CD14-positive monocyte (primary cell): ENCODE data around the gene PHLPP1. TPM values are rescaled to one million over a fixed set of nuclear protein-coding genes. Genes with fewer than 3 reads are reported as not detected.

Experiments
- DNase-seq, 3 donors: peaks; one replicate each; pipeline ENCODE4 v3.0.0-alpha.2; 2011 to 2022
- H2AFZ ChIP-seq: 2 replicates; pipeline ENCODE4 v1.6.0; 2012; ENCODE audit warnings: mild to moderate bottlenecking, low read depth, low read length, inconsistent platforms; ENCODE audit not compliant: insufficient read depth, poor library complexity, severe bottlenecking
- H3K27ac ChIP-seq, 2 donors: 1 replicate in 1 of 2; 2 replicates in 1 of 2; pipeline ENCODE4 v1.5.1; 2012 to 2013; ENCODE audit warnings: low read length in 2 of 2, control low read depth in 1 of 2, inconsistent platforms in 1 of 2, low read depth in 1 of 2, mild to moderate bottlenecking in 1 of 2
- H3K27me3 ChIP-seq, 2 donors: one replicate each; pipeline versions ENCODE4 v1.6.0 to v1.6.1; 2011 to 2013; ENCODE audit warnings: low read length in 2 of 2; ENCODE audit not compliant: control insufficient read depth in 2 of 2, insufficient read depth in 2 of 2
- H3K36me3 ChIP-seq, 2 donors: replicated peaks in 1 of 2; 1 replicate in 1 of 2; 2 replicates in 1 of 2; pipeline versions ENCODE4 v1.5.1 to v1.6.1; 2012 to 2013; ENCODE audit warnings: low read length in 2 of 2, control low read depth in 1 of 2, inconsistent platforms in 1 of 2, mild to moderate bottlenecking in 1 of 2; ENCODE audit not compliant: insufficient read depth in 2 of 2, control insufficient read depth in 1 of 2
- H3K4me1 ChIP-seq, 2 donors: 1 replicate in 1 of 2; 2 replicates in 1 of 2; pipeline versions ENCODE4 v1.5.1 to v1.6.1; 2012 to 2013; ENCODE audit warnings: low read length in 2 of 2, control low read depth in 1 of 2, inconsistent platforms in 1 of 2, mild to moderate bottlenecking in 1 of 2, moderate library complexity in 1 of 2; ENCODE audit not compliant: insufficient read depth in 2 of 2, control insufficient read depth in 1 of 2
- H3K4me2 ChIP-seq: replicated peaks from 2 replicates; pipeline ENCODE3; 2012; ENCODE audit warnings: low read length, moderate library complexity, mild to moderate bottlenecking; ENCODE audit not compliant: poor library complexity, severe bottlenecking; ENCODE audit errors: extremely low read depth
- H3K4me3 ChIP-seq, 3 experiments: fragments of 200-600 bp in 1 of 3; sonication (generic) in 1 of 3; replicated peaks in 1 of 3; 1 replicate in 2 of 3; 2 replicates in 1 of 3; pipeline ENCODE4 v1.5.1; 2011 to 2013; ENCODE audit warnings: low read length in 3 of 3, mild to moderate bottlenecking in 3 of 3, control low read depth in 2 of 3, low read depth in 2 of 3, inconsistent platforms in 1 of 3, moderate library complexity in 1 of 3
- H3K79me2 ChIP-seq: 2 replicates; pipeline ENCODE4 v1.6.0; 2012; ENCODE audit warnings: mild to moderate bottlenecking, control low read depth, inconsistent platforms, low read length, moderate library complexity; ENCODE audit not compliant: insufficient read depth
- H3K9ac ChIP-seq: 2 replicates; pipeline ENCODE4 v1.6.0; 2017; ENCODE audit warnings: low read length, mild to moderate bottlenecking; ENCODE audit not compliant: insufficient read depth, poor library complexity, severe bottlenecking
- H3K9me3 ChIP-seq, 2 donors: replicated peaks in 1 of 2; 1 replicate in 1 of 2; 2 replicates in 1 of 2; pipeline versions ENCODE4 v1.5.1 to v1.6.1; 2012 to 2013; ENCODE audit warnings: low read length in 2 of 2, control low read depth in 1 of 2; ENCODE audit not compliant: control insufficient read depth in 1 of 2, insufficient read depth in 1 of 2
- H4K20me1 ChIP-seq: 2 replicates; pipeline ENCODE4 v1.6.0; 2012; ENCODE audit warnings: mild to moderate bottlenecking, low read length, control low read depth, moderate library complexity; ENCODE audit not compliant: insufficient read depth
- H3K27ac Mint-ChIP-seq, 7 donors: one replicate each; pipeline ENCODE4 v1.8.0; 2020; ENCODE audit warnings: mild to moderate bottlenecking in 7 of 7, mixed read lengths in 7 of 7, moderate library complexity in 6 of 7, inconsistent platforms in 2 of 7
- H3K27me3 Mint-ChIP-seq, 3 donors: one replicate each; pipeline ENCODE4 v1.8.0; 2021 to 2022; ENCODE audit warnings: low read depth in 3 of 3, mild to moderate bottlenecking in 3 of 3, mixed read lengths in 3 of 3, moderate library complexity in 3 of 3, inconsistent platforms in 1 of 3
- H3K36me3 Mint-ChIP-seq, 2 donors: one replicate each; pipeline ENCODE4 v1.8.0; 2020; ENCODE audit warnings: mixed read lengths in 2 of 2, inconsistent platforms in 1 of 2, mild to moderate bottlenecking in 1 of 2
- H3K4me1 Mint-ChIP-seq: one replicate; pipeline ENCODE4 v1.8.0; 2020; ENCODE audit warnings: mild to moderate bottlenecking, mixed read lengths
- H3K4me3 Mint-ChIP-seq, 2 donors: one replicate each; pipeline ENCODE4 v1.8.0; 2020; ENCODE audit warnings: mild to moderate bottlenecking in 2 of 2, mixed read lengths in 2 of 2, moderate library complexity in 1 of 2
- H3K9me3 Mint-ChIP-seq, 7 donors: one replicate each; pipeline ENCODE4 v1.8.0; 2020 to 2022; ENCODE audit warnings: mixed read lengths in 7 of 7, mild to moderate bottlenecking in 6 of 7, moderate library complexity in 6 of 7, inconsistent platforms in 2 of 7
- WGBS: methylation state at CpG from one replicate; pipeline ENCODE4 v1.1.5; 2013; ENCODE audit warnings: missing lambda C conversion rate; ENCODE audit not compliant: insufficient coverage; 5-methylcytosine and 5-hydroxymethylcytosine counted together
- intact Hi-C, 2 donors: fragments of 100-400 bp; cut with micrococcal nuclease; formaldehyde crosslinking; loops; one replicate each; pipeline versions ENCODE4 v1.15.0 to v1.15.1; 2023
- polyA plus RNA-seq, 3 donors: library from polyadenylated mRNA; depleted of rRNA in 1 of 3; unstranded in 2 of 3; stranded (reverse) in 1 of 3; fragments of 300-500 nt in 2 of 3; fragments of >200 nt in 1 of 3; fragmentation: Illumina TruSeq in 2 of 3; gene quantifications; 1 replicate in 2 of 3; 2 replicates in 1 of 3; pipeline ENCODE4 v1.2.3, GENCODE V29; 2012 to 2021
- small RNA-seq: library from RNA; depleted of rRNA; stranded (forward); fragments of <200 nt; gene quantifications from one replicate; pipeline ENCODE3, GENCODE V24; 2012; ENCODE audit warnings: low read depth; ENCODE audit not compliant: insufficient read length
- TF ChIP-seq, protein P1 (sequence below): fragments of 200-600 bp; IDR thresholded peaks from one replicate; pipeline ENCODE4 v1.8.0; 2022; ENCODE audit warnings: antibody characterized with exemption, mild to moderate bottlenecking

The PHLPP1 gene
- polyA plus RNA-seq, 3 donors = 0.04 to 2.0 (median 0.55) TPM

- Mint-ChIP-seq H3K27me3 (peaks cover 0 to 3% (median 0%) of the 10 kb centered on the region in 3 donors), H3K9me3 (peaks cover 0 to 7% (median 2%) of the 10 kb centered on the region in 7 donors), H3K4me1 (no peaks in the 10 kb centered on the region), H3K4me3 (no peak overlapping the region), H3K36me3 (no peaks in the 10 kb centered on the region), H3K27ac (no peak overlapping the region)
- Histone ChIP-seq H3K4me3 (no peak overlapping the region), H3K4me2 (no peak overlapping the region), H3K36me3 (no peaks in the 10 kb centered on the region), H4K20me1 (no peaks in the 10 kb centered on the region), H3K79me2 (no peaks in the 10 kb centered on the region), H3K9me3 (peaks cover 0 to under 1% of the 10 kb centered on the region in 2 donors), H3K27ac (no peak overlapping the region), H2AFZ (no peak overlapping the region), H3K4me1 (no peaks in the 10 kb centered on the region), H3K27me3 (no peaks in the 10 kb centered on the region), H3K9ac (no peak overlapping the region)
- intact Hi-C loops = no loop called here
- TF ChIP-seq, protein P1, sequence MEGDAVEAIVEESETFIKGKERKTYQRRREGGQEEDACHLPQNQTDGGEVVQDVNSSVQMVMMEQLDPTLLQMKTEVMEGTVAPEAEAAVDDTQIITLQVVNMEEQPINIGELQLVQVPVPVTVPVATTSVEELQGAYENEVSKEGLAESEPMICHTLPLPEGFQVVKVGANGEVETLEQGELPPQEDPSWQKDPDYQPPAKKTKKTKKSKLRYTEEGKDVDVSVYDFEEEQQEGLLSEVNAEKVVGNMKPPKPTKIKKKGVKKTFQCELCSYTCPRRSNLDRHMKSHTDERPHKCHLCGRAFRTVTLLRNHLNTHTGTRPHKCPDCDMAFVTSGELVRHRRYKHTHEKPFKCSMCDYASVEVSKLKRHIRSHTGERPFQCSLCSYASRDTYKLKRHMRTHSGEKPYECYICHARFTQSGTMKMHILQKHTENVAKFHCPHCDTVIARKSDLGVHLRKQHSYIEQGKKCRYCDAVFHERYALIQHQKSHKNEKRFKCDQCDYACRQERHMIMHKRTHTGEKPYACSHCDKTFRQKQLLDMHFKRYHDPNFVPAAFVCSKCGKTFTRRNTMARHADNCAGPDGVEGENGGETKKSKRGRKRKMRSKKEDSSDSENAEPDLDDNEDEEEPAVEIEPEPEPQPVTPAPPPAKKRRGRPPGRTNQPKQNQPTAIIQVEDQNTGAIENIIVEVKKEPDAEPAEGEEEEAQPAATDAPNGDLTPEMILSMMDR = no peak
- WGBS = 88% methylated on average over 9 of the region's 12 CpGs
- DNase-seq = no peak
Measured at GRCh38 chr18:63025251-63026090, 310.1 kb downstream of the PHLPP1 start.

- no peak overlapping the region for H3K9ac ChIP-seq
- no peak overlapping the region for H3K4me3 Mint-ChIP-seq
- no peak for DNase-seq
- H3K79me2 ChIP-seq = no peaks in the 10 kb centered on the region
- no CpG with 5 or more reads among the region's 2 CpGs for WGBS
- no peaks in the 10 kb centered on the region for H3K4me1 ChIP-seq
- H3K9me3 Mint-ChIP-seq = peaks cover 2 to 14% (median 9%) of the 10 kb centered on the region in 7 donors
- TF ChIP-seq, protein P1 = no peak
- H3K4me2 ChIP-seq = no peak overlapping the region
- H3K27me3 ChIP-seq = no peaks in the 10 kb centered on the region
- H3K27ac Mint-ChIP-seq = no peak overlapping the region
- H3K36me3 Mint-ChIP-seq = no peaks in the 10 kb centered on the region
- H3K9me3 ChIP-seq = peaks cover 0 to 5% of the 10 kb centered on the region in 2 donors
- no peaks in the 10 kb centered on the region for H4K20me1 ChIP-seq
- H2AFZ ChIP-seq = no peak overlapping the region
- no peaks in the 10 kb centered on the region for H3K36me3 ChIP-seq
- H3K4me1 Mint-ChIP-seq = no peaks in the 10 kb centered on the region
- intact Hi-C loops = no loop called here
- H3K27ac ChIP-seq = no peak overlapping the region
- H3K27me3 Mint-ChIP-seq = peaks cover 0 to 1% (median 0%) of the 10 kb centered on the region in 3 donors
- H3K4me3 ChIP-seq = no peak overlapping the region
Measured at GRCh38 chr18:63028380-63028779, 313.0 kb downstream of the PHLPP1 start.

Small RNA genes within 50 kb of the gene (small RNA-seq; reads per million reads assigned to genes)
- not detected for gene RNU6-142P

Other genes with a start within 250 kb of the PHLPP1 start
- 10 to 100 TPM in 1 of 3 donors, under 1 TPM in 2; 0.59 to 24.9 (median 0.71) TPM for gene ZCCHC2, start 192.5 kb upstream of the PHLPP1 start, polyA plus RNA-seq